Pancreas (tissue), 8 donors: Measurements from ENCODE around the gene SH2B2. TPM values are rescaled to one million over a fixed set of nuclear protein-coding genes. Genes with fewer than 3 reads are reported as not detected.

Experiments used
- microRNA-seq, 2 donors: library from miRNA; unstranded; fragments of <30 nt; microRNA quantifications; one replicate each; pipeline versions ENCODE4 to v1.1.0, GENCODE V29; 2019 to 2020
- polyA plus RNA-seq, 2 donors: library from polyadenylated mRNA; stranded (reverse); fragments of 200-250 nt; gene quantifications; one replicate each; pipeline ENCODE4 v1.2.3, GENCODE V29; 2013
- total RNA-seq, 6 donors: library from RNA; stranded (reverse); fragmentation: NEBNext Ultra II Directional in 4 of 6; extraction: Animal tissue kit (Norgen Biotek cat#: 25700) in 4 of 6; gene quantifications; one replicate each; pipeline versions ENCODE4 v1.2.1 to v1.2.4, GENCODE V29; 2021 to 2023
- donor health status: healthy with polysubstance abuse.
- donor health status: DM: no; HTN: no; CAD: no; lungs with moderate emphysema.
- donor health status: DM: no; HTN: no; CAD: no.
- donor health status: Bipolar disorder and iron deficiency.
- donor health status: DM: yes; HTN: yes; CAD: no.
- donor health status: DM: no; HTN: no; CAD: no.
- donor health status: DM: no; HTN: no; CAD: no.
- donor health status: DM: yes; HTN: yes; CAD: no.

SH2B2 gene
- total and polyA plus RNA-seq, 8 donors, result 1.3 to 5.1 (median 2.1) TPM

Small RNAs within 50 kb of the gene (microRNA-seq; reads per million reads assigned to microRNA genes)
- gene MIR4285, result 0 reads per million in 2 donors

Other genes starting within 250 kb of the SH2B2 start
- gene SPDYE6, start 69.6 kb downstream of the SH2B2 start, total RNA-seq, result not detected
- gene SPDYE6, start 69.6 kb downstream of the SH2B2 start, polyA plus RNA-seq, result not detected
- gene PRKRIP1, start 109.5 kb downstream of the SH2B2 start, total RNA-seq, result 10 to 100 TPM in 4 of 6 donors, 1 to 10 TPM in 2; 9.1 to 13.8 (median 10.8) TPM
- 10 to 100 TPM; 34.3 to 40.1 TPM for gene PRKRIP1, start 109.5 kb downstream of the SH2B2 start, polyA plus RNA-seq
- gene ORAI2, start 146.7 kb downstream of the SH2B2 start, total RNA-seq, result 10 to 100 TPM in 2 of 6 donors, 1 to 10 TPM in 4; 4.8 to 13.5 (median 7.1) TPM
- 1 to 10 TPM; 4.1 to 8.6 TPM for gene ORAI2, start 146.7 kb downstream of the SH2B2 start, polyA plus RNA-seq
- 1 to 10 TPM; 3.5 to 6.9 (median 5.3) TPM for gene ALKBH4, start 178.0 kb downstream of the SH2B2 start, total RNA-seq
- gene ALKBH4, start 178.0 kb downstream of the SH2B2 start, polyA plus RNA-seq, result 1 to 10 TPM; 7.3 to 9.3 TPM
- 1 to 10 TPM; 5.1 to 9.3 (median 7.6) TPM for gene LRWD1, start 178.1 kb downstream of the SH2B2 start, total RNA-seq
- 10 to 100 TPM; 12.3 to 18.4 TPM for gene LRWD1, start 178.1 kb downstream of the SH2B2 start, polyA plus RNA-seq
- gene POLR2J, start 192.1 kb downstream of the SH2B2 start, total RNA-seq, result 10 to 100 TPM; 16.5 to 20.6 (median 17.7) TPM
- gene POLR2J, start 192.1 kb downstream of the SH2B2 start, polyA plus RNA-seq, result 10 to 100 TPM; 56.3 to 59.8 TPM
- gene RASA4B, start 230.9 kb downstream of the SH2B2 start, total RNA-seq, result 10 to 100 TPM in 2 of 6 donors, 1 to 10 TPM in 4; 7.8 to 12.9 (median 8.4) TPM
- gene RASA4B, start 230.9 kb downstream of the SH2B2 start, polyA plus RNA-seq, result 10 to 100 TPM; 39.2 to 93.4 TPM